ENCODE results near the gene EEF1AKMT3.

The EEF1AKMT3 gene

DNA sequence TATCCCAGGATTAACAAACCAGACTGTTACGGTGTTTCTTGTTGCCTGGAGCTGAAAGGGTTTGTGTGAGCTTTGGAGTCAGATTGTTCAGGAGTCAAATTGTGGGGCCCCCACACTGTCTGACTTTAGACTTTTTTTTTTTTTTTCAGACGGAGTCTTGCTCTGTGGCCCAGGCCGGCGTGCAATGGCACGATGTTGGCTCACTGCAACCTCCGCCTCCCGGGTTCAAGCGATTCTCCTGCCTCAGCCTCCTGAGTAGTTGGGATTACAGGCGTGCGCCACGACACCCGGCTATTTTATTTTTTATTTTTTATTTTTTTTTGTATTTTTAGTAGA is 11.0 kb downstream of the EEF1AKMT3 start:
- no peak for DNase-seq (ENCODE audit: extremely low read depth, insufficient read length)
- TF ChIP-seq, protein P1, sequence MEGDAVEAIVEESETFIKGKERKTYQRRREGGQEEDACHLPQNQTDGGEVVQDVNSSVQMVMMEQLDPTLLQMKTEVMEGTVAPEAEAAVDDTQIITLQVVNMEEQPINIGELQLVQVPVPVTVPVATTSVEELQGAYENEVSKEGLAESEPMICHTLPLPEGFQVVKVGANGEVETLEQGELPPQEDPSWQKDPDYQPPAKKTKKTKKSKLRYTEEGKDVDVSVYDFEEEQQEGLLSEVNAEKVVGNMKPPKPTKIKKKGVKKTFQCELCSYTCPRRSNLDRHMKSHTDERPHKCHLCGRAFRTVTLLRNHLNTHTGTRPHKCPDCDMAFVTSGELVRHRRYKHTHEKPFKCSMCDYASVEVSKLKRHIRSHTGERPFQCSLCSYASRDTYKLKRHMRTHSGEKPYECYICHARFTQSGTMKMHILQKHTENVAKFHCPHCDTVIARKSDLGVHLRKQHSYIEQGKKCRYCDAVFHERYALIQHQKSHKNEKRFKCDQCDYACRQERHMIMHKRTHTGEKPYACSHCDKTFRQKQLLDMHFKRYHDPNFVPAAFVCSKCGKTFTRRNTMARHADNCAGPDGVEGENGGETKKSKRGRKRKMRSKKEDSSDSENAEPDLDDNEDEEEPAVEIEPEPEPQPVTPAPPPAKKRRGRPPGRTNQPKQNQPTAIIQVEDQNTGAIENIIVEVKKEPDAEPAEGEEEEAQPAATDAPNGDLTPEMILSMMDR (IDR thresholded peaks at IDR 0.05; ENCODE audit: insufficient read depth, low read length, poor library complexity, severe bottlenecking): no peak
- Histone ChIP-seq H3K4me3 (replicated peaks; ENCODE audit: low read depth, low read length) (peak overlapping the region; percentile 89), H3K36me3 (ENCODE audit: control insufficient read depth, insufficient read depth, low read length) (peaks cover 4% of the 10 kb centered on the region), H3K27me3 (replicated peaks; ENCODE audit: control insufficient read depth, insufficient read depth, low read length) (no peaks in the 10 kb centered on the region)

- Histone ChIP-seq H3K27me3 (replicated peaks; ENCODE audit: control insufficient read depth, insufficient read depth, low read length) (no peaks in the 10 kb centered on the region), H3K36me3 (ENCODE audit: control insufficient read depth, insufficient read depth, low read length) (peaks cover 7% of the 10 kb centered on the region), H3K4me3 (replicated peaks; ENCODE audit: low read depth, low read length) (no peak overlapping the region)
- DNase-seq (ENCODE audit: extremely low read depth, insufficient read length): no peak
- TF ChIP-seq, protein P1 (IDR thresholded peaks at IDR 0.05; ENCODE audit: insufficient read depth, low read length, poor library complexity, severe bottlenecking): no peak
These were observed 11.4 kb downstream of the EEF1AKMT3 start for GRCh38 chr12:57783861-57784260.

GRCh38 chr12:57793920-57794319 is 21.5 kb downstream of the EEF1AKMT3 start:
- no peak for DNase-seq (ENCODE audit: extremely low read depth, insufficient read length)
- no peaks in the 10 kb centered on the region for H3K27me3 ChIP-seq (replicated peaks; ENCODE audit: control insufficient read depth, insufficient read depth, low read length)
- TF ChIP-seq, protein P1 (IDR thresholded peaks at IDR 0.05; ENCODE audit: insufficient read depth, low read length, poor library complexity, severe bottlenecking): no peak
- H3K4me3 ChIP-seq (replicated peaks; ENCODE audit: low read depth, low read length): no peak overlapping the region
- peaks cover 5% of the 10 kb centered on the region for H3K36me3 ChIP-seq (ENCODE audit: control insufficient read depth, insufficient read depth, low read length)

DNA sequence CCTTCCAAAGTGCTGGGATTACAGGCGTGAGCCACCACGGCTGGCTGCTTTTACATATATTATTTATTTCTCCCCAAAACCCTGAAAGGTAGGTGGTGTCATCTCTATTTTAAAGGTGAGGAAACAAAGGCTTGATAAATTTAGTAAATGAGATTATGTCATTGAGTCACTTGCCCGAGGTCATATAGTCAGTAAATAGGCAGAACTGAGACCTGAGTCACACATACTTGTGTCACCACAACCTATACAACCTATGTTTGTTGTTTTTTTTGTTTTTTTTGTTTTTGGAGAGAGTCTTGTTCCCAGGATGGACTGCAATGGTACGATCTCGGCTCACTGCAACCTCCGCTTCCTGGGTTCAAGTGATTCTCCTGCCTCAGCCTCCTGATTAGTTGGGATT is 22.9 kb downstream of the EEF1AKMT3 start:
- no peaks in the 10 kb centered on the region for H3K27me3 ChIP-seq (replicated peaks; ENCODE audit: control insufficient read depth, insufficient read depth, low read length)
- no peak for DNase-seq (ENCODE audit: extremely low read depth, insufficient read length)
- H3K36me3 ChIP-seq (ENCODE audit: control insufficient read depth, insufficient read depth, low read length): peaks cover 5% of the 10 kb centered on the region
- H3K4me3 ChIP-seq (replicated peaks; ENCODE audit: low read depth, low read length): no peak overlapping the region
- TF ChIP-seq, protein P1 (IDR thresholded peaks at IDR 0.05; ENCODE audit: insufficient read depth, low read length, poor library complexity, severe bottlenecking): no peak

GRCh38 chr12:57796996-57797395 is 24.6 kb downstream of the EEF1AKMT3 start:
- H3K27me3 ChIP-seq (replicated peaks; ENCODE audit: control insufficient read depth, insufficient read depth, low read length): no peaks in the 10 kb centered on the region
- TF ChIP-seq, protein P1 (IDR thresholded peaks at IDR 0.05; ENCODE audit: insufficient read depth, low read length, poor library complexity, severe bottlenecking): no peak
- DNase-seq (ENCODE audit: extremely low read depth, insufficient read length): no peak
- H3K36me3 ChIP-seq (ENCODE audit: control insufficient read depth, insufficient read depth, low read length): peaks cover 4% of the 10 kb centered on the region
- H3K4me3 ChIP-seq (replicated peaks; ENCODE audit: low read depth, low read length): no peak overlapping the region

DNA sequence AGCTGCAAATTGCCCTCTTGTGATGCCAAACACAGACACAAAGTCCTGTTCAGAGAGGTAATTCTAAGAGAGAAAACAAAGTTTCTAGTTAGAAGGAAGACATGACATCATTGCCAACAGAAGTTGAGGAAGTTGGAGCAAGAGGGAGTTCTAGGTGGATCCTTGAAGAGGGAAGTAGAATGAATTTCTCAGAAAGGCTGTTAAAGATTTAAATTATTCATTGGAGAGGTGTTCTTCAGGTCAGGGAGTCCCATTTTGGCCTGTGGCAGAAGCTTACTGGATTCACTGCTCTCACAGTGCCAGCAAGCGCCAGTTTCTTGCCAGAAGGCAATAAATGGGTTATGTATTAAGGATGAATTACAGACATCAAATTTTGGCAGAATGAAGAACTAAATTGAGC is 25.5 kb downstream of the EEF1AKMT3 start:
- DNase-seq (ENCODE audit: extremely low read depth, insufficient read length): no peak
- TF ChIP-seq, protein P1 (IDR thresholded peaks at IDR 0.05; ENCODE audit: insufficient read depth, low read length, poor library complexity, severe bottlenecking): no peak
- Histone ChIP-seq H3K27me3 (replicated peaks; ENCODE audit: control insufficient read depth, insufficient read depth, low read length) (no peaks in the 10 kb centered on the region), H3K36me3 (ENCODE audit: control insufficient read depth, insufficient read depth, low read length) (peaks cover 3% of the 10 kb centered on the region), H3K4me3 (replicated peaks; ENCODE audit: low read depth, low read length) (no peak overlapping the region)
